Activated CD8-positive, alpha-beta memory T cell treated with anti-CD3 and anti-CD28 coated beads, Interleukin-2, amount 50 U/mL, for 48 hours (primary cell): ENCODE results near the gene SNF8.

Source experiments
- DNase-seq: peaks from one replicate; pipeline ENCODE4 v3.0.0-alpha.2; 2020

SNF8 gene

DNA sequence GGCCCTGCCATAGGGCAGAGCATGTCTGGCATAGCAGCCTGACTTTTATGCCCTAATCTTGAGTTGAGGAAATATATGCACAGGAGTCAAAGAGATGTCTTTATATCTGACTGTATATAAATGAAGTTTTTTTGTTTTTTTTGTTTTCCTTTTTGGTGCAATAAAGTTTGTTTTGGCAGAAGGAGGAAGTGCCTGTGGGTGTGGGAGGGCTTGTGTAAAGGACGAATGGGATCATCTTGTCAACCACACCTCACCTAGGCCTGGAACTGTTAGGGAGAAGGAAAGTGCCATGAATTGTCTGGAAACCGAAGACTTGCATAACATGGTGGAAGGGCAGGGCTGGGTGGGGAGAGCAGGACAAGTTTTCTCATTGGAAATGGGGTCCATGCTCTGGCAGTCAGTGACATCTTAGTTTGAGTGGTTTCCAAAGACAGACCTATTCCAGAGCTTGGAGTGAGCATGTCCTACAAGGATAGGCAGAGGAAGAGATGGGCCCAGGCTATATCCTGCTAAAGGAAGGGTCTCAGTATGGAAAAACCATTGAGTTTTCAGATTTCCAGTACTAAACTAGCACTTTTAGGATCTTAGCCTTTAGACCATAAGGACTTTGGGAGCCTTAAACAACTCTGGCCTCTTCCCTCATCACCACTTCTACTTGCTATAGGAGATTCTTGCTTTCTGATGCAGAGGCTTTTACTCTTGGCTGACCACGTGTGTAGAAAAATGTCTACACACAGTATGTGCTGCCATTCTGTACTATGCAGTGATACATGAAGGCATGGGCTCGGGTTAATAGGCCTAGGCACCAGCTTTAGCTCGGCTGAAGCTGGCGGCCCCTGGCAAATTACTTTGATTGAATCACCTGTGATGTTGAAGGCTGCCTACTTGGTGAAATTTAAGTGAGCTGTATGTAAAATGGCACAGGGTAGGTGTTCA is 15.5 kb downstream of the SNF8 start:
- DNase-seq = no peak

DNA sequence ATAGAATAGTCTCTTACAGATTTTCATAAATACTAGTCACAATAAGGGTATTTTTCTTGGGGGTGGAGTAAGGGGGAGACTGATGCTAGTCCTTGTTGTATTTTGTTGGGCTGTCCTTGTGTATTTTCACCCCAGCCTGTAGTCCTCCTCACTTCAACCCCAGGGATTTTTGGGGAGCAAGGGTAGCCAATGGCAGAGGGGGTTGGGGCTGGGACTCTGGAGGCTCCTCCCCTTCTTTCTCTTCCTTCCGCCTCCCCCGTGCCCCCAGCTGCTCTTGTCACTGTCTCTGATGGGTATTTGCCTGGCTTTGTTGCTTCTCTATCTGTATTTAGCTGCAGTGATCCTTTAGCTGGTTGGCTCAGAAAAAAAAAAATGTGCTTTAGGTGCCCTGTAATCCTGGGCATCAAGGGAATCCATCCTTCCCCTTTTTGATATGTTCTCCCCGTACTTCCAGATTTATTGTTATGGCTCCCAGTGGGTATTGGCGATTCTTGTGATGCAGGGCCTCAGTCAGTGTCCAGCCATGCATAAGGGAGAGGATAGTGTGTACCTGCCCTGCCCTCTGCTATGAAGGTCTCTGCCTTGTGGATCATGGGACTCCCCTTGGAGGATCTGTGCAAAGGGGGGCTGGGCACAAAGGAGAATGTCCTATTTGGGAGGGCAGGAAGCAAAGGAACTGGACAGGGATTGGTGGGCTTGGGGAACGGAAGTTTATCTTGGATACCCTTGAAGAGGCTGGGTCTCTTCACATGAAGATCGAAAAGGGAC is 16.5 kb downstream of the SNF8 start:
- DNase-seq = no peak

GRCh38 chr17:48925991-48926342 is 18.7 kb downstream of the SNF8 start:
- no peak for DNase-seq

DNA sequence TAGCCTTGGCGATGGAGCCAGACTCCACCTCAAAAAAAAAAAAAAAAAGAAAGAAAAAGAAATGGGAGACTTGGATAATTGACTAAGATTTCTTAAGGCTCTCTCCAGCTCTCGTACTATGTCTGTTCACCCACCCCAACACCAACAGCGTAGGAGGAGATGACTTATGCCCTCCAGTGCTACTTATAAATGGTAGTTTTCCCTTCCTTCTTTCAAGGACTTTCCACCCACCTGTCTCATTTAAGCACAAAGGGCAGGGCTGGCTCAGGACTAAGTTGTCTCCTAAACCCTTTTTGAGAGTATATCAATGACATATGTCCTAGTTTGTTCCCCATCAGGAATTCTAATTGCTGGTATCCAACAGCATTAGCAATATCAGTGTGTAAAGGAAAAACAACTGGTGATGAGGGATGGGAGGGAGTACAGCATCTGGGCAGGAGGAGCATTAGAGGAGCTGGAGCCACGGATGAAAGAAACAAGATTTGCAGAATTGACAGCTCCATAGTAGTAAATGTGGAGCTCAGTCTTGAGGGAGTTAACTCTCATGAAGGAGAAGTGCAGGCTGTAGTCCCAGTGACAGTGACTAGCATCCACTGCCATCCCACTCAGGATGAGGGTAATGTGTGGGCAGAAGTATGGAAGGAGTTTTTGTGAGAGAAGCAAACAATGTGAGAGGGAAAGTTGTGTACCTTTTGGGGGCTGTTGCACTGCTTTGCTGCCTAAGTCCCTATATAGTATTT is 19.2 kb downstream of the SNF8 start:
- DNase-seq = no peak

- DNase-seq = peak; percentile 70
Observed at GRCh38 chr17:48915459-48916282, 29.0 kb downstream of the SNF8 start.

GRCh38 chr17:48912476-48912875 is 32.2 kb downstream of the SNF8 start:
- no peak for DNase-seq

GRCh38 chr17:48910370-48910769 is 34.3 kb downstream of the SNF8 start:
- no peak for DNase-seq

DNA sequence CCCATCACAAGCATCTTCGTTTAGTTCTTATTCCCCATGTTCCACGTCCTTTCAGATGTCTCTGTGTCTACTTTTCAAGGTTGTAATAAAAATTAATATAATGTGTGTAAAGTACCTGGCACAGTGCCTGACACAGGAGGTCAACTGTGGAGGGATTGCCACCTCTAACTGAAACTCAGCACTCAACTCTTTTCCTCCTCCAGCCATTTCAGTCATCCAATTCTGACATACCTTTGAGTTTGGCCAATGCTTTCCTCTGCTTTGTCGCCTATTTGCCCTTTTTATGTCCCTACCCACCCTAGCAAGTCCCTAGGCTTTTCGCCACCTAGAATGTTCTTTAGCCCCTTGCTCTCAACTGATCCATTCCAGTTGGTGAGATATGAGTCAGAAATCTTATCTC is 34.9 kb downstream of the SNF8 start:
- DNase-seq = no peak

DNA sequence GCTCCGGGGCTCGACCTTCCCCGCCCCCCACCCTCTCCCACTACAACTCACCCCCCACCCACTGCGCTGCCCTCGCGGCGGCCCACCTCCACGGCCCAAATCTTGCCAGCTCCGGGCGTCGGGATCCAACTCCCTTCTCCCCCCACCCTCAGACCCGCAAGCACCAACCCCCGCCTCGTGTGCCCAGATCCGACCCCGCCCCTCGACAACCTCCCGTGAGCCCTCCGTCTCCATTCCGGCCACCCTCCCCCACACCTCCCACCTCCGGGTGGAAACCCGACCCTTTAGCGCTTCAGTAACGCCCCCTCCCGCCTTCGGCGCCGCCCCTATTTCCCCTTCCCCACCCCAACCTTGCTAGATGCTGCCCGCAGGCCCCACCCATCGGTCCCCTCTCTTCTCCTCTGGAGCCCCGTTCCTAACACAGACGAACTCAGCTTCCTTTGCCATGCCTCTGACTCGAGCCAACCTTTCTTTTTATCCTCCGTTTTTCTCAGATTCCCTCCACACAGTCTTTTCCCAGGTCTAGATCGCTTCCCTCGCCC is 35.7 kb downstream of the SNF8 start:
- DNase-seq = peak; percentile 94

DNA sequence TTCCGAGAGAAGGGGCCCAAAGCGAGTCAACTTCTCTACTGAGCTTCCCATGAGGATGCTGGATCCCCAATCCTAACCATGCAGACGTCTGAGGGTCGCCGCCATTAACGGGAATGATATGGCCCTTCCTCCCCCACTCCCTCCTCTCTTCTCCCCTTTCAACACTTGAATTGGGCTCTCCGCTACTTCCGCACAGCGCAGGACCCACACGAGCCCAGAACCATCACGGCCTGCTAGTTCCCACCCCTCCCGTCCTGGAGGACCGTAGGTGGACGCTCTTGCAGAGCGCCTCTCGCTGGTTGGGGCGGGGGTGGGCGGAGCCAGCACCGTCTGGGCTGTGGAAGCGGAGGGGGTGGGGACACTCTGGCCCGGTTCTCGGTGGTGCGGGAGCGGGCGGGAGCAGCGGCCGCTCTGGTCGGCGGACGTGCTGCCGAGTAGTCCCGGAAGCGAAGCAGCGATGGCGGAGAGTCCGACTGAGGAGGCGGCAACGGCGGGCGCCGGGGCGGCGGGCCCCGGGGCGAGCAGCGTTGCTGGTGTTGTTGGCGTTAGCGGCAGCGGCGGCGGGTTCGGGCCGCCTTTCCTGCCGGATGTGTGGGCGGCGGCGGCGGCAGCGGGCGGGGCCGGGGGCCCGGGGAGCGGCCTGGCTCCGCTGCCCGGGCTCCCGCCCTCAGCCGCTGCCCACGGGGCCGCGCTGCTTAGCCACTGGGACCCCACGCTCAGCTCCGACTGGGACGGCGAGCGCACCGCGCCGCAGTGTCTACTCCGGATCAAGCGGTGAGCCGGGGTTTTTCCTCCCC is 36.4 kb downstream of the SNF8 start, which contains the start of gene UBE2Z:
Gene UBE2Z (plus strand): TSS at position 361 of the 797 bp plus-strand sequence. CDS start 97 bp downstream, at position 458.
- peak; percentile 92 for DNase-seq

- DNase-seq = no peak
Observed at GRCh38 chr17:48907713-48908046, 37.0 kb downstream of the SNF8 start.

- no peak for DNase-seq
Observed at GRCh38 chr17:48905987-48906515, 38.6 kb downstream of the SNF8 start.

- no peak for DNase-seq
Observed at GRCh38 chr17:48904428-48904827, 40.2 kb downstream of the SNF8 start.

- no peak for DNase-seq
Observed at GRCh38 chr17:48903401-48903800, 41.2 kb downstream of the SNF8 start.

DNA sequence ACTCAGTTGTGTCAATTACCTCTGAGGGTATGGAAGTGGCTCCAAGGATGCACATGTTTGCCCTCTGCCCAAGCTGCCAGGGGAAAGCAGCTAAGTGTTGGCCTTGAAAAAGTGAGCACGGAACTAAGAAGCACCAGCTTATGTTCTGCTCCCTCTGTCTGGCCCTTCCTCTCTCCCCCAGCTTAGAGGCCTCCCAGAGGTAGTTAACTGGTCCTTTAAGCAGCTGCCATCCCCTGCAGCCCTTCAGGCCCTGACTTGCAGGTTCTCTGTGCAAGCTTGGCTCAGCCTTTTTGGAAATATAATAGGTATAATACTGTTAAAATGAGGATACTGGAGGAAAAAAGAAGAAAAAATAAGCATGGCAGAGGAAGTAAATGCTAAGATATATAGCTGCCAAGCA is 43.4 kb downstream of the SNF8 start:
- no peak for DNase-seq

DNA sequence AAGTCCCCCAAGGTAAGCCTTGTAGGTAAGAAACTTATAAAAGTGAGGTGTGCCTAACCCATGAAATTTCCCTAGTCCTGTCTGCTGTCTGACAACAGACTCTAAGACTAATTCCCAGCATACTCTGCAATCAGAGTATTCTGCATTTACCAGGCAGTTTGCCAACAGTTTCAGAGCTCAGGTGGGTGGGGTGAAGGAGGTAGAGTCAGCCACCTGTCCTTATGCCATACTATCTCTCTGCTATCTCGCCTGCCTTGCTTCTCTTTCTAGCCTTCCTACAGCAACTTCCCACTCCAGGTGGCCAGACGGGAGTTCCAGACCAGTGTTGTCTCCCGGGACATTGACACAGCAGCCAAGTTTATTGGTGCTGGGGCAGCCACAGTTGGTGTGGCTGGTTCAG is 49.8 kb downstream of the SNF8 start:
- DNase-seq = no peak

DNA sequence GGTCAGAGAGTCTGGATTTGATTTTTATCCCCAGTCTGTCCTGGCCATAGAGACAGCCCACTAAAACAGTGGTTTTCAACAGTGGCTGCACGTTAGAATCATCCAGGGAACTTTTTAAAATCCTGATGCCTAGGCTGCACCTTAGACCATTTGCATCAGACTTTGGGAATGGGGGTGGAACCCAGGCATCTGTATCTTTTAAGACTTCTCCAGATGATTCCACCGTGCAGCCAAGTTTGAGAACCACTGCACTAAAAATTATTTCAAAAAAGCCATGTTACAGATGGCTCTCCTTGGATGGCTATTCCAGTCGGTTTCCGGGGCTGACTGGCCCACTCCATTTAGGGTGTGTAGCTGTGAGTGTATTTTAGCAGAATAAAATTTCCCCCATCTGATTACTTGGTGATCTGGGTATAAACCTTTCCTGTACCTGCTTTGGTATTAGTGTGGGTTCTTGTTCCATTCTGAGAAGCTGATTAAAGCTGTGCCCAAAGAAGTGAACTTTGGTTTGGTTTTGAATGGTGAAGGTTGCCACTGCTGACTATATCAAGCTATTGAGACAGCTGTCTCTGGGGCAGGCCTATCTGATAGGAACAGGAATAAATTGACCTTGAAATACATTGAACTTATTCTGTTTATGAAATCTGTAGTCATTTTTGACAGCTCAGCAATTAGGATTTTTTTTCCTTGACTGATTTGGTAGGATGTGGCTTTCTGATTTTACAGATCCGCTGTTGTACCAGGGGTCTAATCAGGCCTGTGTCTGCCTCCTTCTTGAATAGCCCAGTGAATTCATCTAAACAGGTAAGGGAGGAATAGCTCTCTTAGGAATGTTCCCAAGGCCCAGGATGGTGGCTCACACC is 50.8 kb downstream of the SNF8 start:
- DNase-seq = no peak

DNA sequence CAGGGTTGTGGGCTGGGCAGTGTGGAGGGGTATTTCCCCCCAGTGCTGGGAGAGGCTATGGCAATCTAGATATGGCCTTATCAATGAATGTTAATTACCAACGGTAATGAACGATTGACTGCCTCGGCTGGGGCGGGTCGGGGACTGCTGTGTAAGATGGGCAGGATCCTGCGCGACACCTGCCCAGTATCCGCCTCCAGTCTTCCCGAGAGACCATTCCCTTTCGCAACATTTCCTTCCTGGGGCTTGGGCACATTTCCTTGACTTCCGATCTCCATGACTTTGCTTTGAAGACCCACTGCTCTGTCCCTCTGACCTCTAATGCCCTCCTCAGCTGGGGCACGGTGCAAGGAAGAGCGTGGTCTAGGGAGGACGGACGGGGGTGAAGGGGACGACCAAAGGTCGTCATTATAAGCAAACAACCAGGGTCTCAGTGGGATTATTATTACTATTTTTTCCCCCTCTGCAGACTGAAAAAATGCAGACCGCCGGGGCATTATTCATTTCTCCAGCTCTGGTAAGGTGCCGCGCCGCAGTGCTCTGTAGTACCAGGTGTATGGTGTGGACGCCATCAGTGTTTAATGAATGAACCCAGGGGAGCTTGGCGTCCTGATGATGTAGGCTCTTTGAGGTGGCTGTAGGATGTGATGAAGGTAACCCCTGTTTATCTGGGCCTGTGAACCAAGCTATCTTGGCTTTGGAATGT is 51.5 kb downstream of the SNF8 start:
- DNase-seq = no peak

GRCh38 chr17:48890086-48890485 is 54.6 kb downstream of the SNF8 start:
- DNase-seq = no peak
